PFSK-1 (cell line): ENCODE data around the gene KCNJ14.

Source experiments
- FOXP2 ChIP-seq: optimal IDR thresholded peaks from 2 replicates; pipeline ENCODE3; 2011; ENCODE audit warnings: borderline replicate concordance, control low read depth, inconsistent platforms; ENCODE audit not compliant: insufficient read depth; ENCODE audit errors: extremely low read length, extremely low read depth
- POLR2AphosphoS5 ChIP-seq: IDR thresholded peaks from 2 replicates; pipeline ENCODE4 v1.6.1; 2012; ENCODE audit warnings: low read depth, mild to moderate bottlenecking, control low read depth, low read length, moderate library complexity
- SIN3A ChIP-seq: IDR thresholded peaks from 2 replicates; pipeline ENCODE4 v1.6.1; 2012; ENCODE audit warnings: mild to moderate bottlenecking, low read length, moderate library complexity, borderline replicate concordance; ENCODE audit not compliant: insufficient read depth
- TAF1 ChIP-seq: IDR thresholded peaks from 2 replicates; pipeline ENCODE4 v1.6.1; 2012; ENCODE audit warnings: low read length, control low read depth, borderline replicate concordance; ENCODE audit not compliant: insufficient read depth
- TF ChIP-seq, protein P1 (sequence below), 2 experiments: IDR thresholded peaks; 2 replicates each; pipeline versions ENCODE4 v1.6.1 to v1.8.0; 2011 to 2012; ENCODE audit warnings: low read depth in 2 of 2, low read length in 2 of 2, control low read depth in 1 of 2, inconsistent platforms in 1 of 2, mild to moderate bottlenecking in 1 of 2, moderate library complexity in 1 of 2; ENCODE audit not compliant: insufficient read depth in 1 of 2

KCNJ14 gene

DNA sequence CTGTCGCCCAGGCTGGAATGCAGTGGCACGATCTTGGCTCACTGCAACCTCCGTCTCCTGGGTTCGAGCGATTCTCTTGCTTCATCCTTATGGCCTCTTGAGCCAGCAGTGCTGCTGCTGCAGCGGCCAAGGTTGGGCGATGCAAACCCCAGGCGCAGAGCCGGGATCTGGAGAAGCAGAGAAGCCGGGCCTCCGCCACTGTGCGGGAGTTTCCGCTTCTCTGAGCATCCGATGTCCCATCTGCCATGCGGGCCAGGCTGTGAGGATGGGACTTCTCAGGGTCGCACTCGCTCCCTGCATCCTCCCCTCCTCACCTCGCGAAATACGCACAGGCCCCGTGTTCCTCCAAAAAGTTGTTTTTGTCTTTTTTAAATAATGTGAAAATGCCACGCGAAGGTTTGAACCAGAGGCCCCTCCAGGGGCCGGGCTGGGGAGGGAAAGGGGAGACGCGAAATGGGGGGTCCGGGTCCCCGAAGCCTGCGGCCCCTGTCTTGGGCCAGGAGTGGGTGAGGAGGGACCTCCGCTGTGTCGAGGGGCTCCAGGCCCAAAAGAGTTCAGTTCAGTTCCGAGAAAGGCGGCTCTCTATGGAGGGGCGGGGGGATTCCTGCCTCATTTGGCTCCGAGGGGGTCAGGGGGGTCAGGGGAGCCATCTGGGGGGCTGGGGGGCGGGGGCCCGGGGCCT lies 29.7 kb downstream of the KCNJ14 start:
- TF ChIP-seq FOXP2 (no peak), TAF1 (no peak), POLR2AphosphoS5 (no peak), SIN3A (no peak)
- TF ChIP-seq, protein P1, sequence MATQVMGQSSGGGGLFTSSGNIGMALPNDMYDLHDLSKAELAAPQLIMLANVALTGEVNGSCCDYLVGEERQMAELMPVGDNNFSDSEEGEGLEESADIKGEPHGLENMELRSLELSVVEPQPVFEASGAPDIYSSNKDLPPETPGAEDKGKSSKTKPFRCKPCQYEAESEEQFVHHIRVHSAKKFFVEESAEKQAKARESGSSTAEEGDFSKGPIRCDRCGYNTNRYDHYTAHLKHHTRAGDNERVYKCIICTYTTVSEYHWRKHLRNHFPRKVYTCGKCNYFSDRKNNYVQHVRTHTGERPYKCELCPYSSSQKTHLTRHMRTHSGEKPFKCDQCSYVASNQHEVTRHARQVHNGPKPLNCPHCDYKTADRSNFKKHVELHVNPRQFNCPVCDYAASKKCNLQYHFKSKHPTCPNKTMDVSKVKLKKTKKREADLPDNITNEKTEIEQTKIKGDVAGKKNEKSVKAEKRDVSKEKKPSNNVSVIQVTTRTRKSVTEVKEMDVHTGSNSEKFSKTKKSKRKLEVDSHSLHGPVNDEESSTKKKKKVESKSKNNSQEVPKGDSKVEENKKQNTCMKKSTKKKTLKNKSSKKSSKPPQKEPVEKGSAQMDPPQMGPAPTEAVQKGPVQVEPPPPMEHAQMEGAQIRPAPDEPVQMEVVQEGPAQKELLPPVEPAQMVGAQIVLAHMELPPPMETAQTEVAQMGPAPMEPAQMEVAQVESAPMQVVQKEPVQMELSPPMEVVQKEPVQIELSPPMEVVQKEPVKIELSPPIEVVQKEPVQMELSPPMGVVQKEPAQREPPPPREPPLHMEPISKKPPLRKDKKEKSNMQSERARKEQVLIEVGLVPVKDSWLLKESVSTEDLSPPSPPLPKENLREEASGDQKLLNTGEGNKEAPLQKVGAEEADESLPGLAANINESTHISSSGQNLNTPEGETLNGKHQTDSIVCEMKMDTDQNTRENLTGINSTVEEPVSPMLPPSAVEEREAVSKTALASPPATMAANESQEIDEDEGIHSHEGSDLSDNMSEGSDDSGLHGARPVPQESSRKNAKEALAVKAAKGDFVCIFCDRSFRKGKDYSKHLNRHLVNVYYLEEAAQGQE (IDR thresholded peaks at IDR 0.05; ENCODE audit: insufficient read depth in 1 of 2, low read depth in 2 of 2, low read length in 2 of 2), result no peak

DNA sequence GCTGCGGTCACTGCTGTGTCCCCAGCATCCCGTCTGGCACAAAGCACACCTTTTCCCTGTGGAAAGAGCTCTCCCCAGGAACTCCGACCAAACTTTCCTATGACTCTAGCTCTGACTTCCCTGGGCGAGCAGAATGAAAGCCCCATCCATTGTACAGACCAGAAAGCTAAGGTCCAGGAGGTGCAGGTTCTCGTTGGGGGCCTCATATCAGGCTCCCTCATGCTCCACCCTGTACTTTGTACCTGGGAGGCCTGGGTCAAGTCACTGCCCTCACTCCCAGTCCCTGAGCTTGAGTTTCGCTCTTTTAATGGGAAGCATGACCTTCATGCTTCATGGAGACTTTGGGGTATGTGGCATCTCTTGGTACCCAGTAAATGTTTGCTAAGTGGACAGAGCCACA lies 32.2 kb downstream of the KCNJ14 start:
- no peak for TF ChIP-seq SIN3A
- no peak for TF ChIP-seq TAF1
- TF ChIP-seq FOXP2, result no peak
- TF ChIP-seq, protein P1 (IDR thresholded peaks at IDR 0.05; ENCODE audit: insufficient read depth in 1 of 2, low read depth in 2 of 2, low read length in 2 of 2), result no peak
- no peak for TF ChIP-seq POLR2AphosphoS5

DNA sequence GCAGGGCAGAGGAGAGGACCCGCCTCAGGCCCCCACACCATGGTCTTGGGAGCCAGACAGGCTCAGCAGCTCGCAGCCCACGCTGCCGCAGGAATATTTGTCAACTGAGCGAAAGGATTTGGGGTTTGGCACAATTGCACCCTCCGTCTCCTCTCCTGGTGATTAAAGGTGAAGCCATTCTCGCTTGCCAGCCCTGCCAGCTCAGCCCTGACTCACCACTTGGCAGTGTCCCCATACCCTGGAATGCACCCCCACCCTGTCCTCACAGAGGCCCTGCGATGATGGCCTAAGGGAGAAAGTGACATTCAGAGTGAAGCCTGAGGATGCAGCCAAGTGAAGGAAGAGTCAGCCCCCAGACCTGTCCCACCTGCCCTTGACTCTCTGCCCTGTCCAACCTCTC lies 32.6 kb downstream of the KCNJ14 start:
- TF ChIP-seq, protein P1 (IDR thresholded peaks at IDR 0.05; ENCODE audit: insufficient read depth in 1 of 2, low read depth in 2 of 2, low read length in 2 of 2), result no peak
- no peak for TF ChIP-seq SIN3A
- TF ChIP-seq FOXP2, result no peak
- TF ChIP-seq POLR2AphosphoS5, result no peak
- TF ChIP-seq TAF1, result no peak

DNA sequence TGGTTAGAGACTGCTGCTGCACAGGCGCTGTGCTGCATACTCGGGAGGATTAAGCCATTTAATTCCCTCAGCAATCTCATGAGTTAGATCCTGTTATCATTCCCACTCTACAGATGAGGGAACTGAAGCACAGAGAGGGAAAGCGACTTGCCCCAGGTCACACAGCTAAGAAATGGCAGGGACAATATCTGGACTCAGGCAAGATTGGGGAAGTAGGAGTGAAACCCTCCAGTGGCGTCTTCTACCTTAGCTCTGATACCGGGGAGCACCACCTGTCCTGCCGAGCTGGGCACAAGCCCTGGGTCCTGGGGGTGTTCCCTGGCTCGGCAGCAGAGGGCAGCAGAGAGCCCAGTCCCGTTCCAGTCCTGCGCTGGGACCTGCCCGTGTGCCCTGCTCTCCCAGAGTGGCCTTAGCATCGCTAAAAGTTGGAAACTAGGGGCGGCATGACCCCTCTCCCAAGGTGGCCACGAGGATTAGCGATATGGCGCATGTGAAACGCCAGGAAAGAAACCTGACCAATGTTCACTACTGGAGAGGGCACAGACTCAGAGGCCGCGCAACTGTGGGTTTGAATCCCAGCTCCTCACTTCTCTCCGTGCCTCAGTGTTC lies 34.3 kb downstream of the KCNJ14 start:
- TF ChIP-seq FOXP2, result peak; percentile 53
- no peak for TF ChIP-seq SIN3A
- no peak for TF ChIP-seq TAF1
- no peak for TF ChIP-seq POLR2AphosphoS5
- TF ChIP-seq, protein P1 (IDR thresholded peaks at IDR 0.05; ENCODE audit: insufficient read depth in 1 of 2, low read depth in 2 of 2, low read length in 2 of 2), result no peak
